Measurements from ENCODE around the gene TMEM151A. TPM values are rescaled to one million over a fixed set of nuclear protein-coding genes. Genes with fewer than 3 reads are reported as not detected.

The TMEM151A gene
- total and polyA plus RNA-seq, 8 donors = 0.46 to 19.6 (median 2.8) TPM; not detected in 2

- Histone ChIP-seq H3K36me3 (peaks cover 10 to 32% (median 24%) of the 10 kb centered on the region in 4 donors), H3K9me3 (no peaks in the 10 kb centered on the region), H3K27ac (no peak overlapping the region), H3K4me3 (no peak overlapping the region), H3K27me3 (no peaks in the 10 kb centered on the region), H3K4me1 (peaks cover 30 to 62% (median 44%) of the 10 kb centered on the region in 4 donors)
- intact Hi-C loops (cut with DNase I; ENCODE audit: low total_unique reads) = no loop called here
- WGBS, 5 donors = 76 to 90% (median 82%) methylated on average over 13 of the region's 13 CpGs
- DNase-seq = no peak
- TF ChIP-seq POLR2A (IDR thresholded peaks at IDR 0.05) (no peak), EP300 (IDR thresholded peaks at IDR 0.05) (no peak), POLR2AphosphoS5 (IDR thresholded peaks at IDR 0.05) (no peak), CTCF (IDR thresholded peaks at IDR 0.05) (no peak)
Observed at GRCh38 chr11:66285250-66285947, 6.3 kb upstream of the TMEM151A start.

GRCh38 chr11:66286699-66287098 is 5.0 kb upstream of the TMEM151A start:
- no peak overlapping the region for H3K4me3 ChIP-seq
- H3K9me3 ChIP-seq = no peaks in the 10 kb centered on the region
- peaks cover 30 to 65% (median 52%) of the 10 kb centered on the region in 4 donors for H3K4me1 ChIP-seq
- 75 to 90% (median 82%) methylated on average over 5 of the region's 5 CpGs for WGBS, 5 donors
- intact Hi-C loops (cut with DNase I; ENCODE audit: low total_unique reads) = no loop called here
- H3K27ac ChIP-seq = no peak overlapping the region
- peaks cover 0 to 11% (median 6%) of the 10 kb centered on the region in 3 donors for H3K27me3 ChIP-seq
- TF ChIP-seq CTCF (IDR thresholded peaks at IDR 0.05) = no peak
- TF ChIP-seq POLR2A (IDR thresholded peaks at IDR 0.05) = no peak
- no peak for TF ChIP-seq POLR2AphosphoS5 (IDR thresholded peaks at IDR 0.05)
- no peak for TF ChIP-seq EP300 (IDR thresholded peaks at IDR 0.05)
- no peak for DNase-seq
- peaks cover 10 to 32% (median 24%) of the 10 kb centered on the region in 4 donors for H3K36me3 ChIP-seq

GRCh38 chr11:66287211-66287888 is 4.3 kb upstream of the TMEM151A start:
- Histone ChIP-seq H3K27ac (peak overlapping the region in 1 of 5 donors; percentile 98), H3K36me3 (peaks cover 10 to 32% (median 24%) of the 10 kb centered on the region in 4 donors), H3K27me3 (peaks cover 0 to 17% (median 11%) of the 10 kb centered on the region in 3 donors), H3K4me3 (peak overlapping the region in 1 of 4 donors; percentile 87), H3K9me3 (no peaks in the 10 kb centered on the region), H3K4me1 (peaks cover 30 to 65% (median 51%) of the 10 kb centered on the region in 4 donors)
- 70 to 80% (median 74%) methylated on average over 9 to 10 of the region's 10 CpGs for WGBS, 5 donors
- TF ChIP-seq POLR2A (IDR thresholded peaks at IDR 0.05) = no peak
- no peak for TF ChIP-seq CTCF (IDR thresholded peaks at IDR 0.05)
- TF ChIP-seq POLR2AphosphoS5 (IDR thresholded peaks at IDR 0.05) = no peak
- TF ChIP-seq EP300 (IDR thresholded peaks at IDR 0.05) = no peak
- intact Hi-C loops (cut with DNase I; ENCODE audit: low total_unique reads) = no loop called here
- DNase-seq = no peak

GRCh38 chr11:66287889-66288670 is 3.6 kb upstream of the TMEM151A start:
- peak in 1 of 2 donors; percentile 33 for DNase-seq
- intact Hi-C loops (cut with DNase I; ENCODE audit: low total_unique reads) = no loop called here

More at GRCh38 chr11:66287889-66288670, 3.6 kb upstream of the TMEM151A start:
- peak overlapping the region; percentile 92 to 98 (median 97) for H3K27ac ChIP-seq
- peak overlapping the region; percentile 60 to 97 (median 80) for H3K4me3 ChIP-seq
- peaks cover 0 to 25% (median 19%) of the 10 kb centered on the region in 3 donors for H3K27me3 ChIP-seq
- H3K4me1 ChIP-seq = peaks cover 25 to 65% (median 50%) of the 10 kb centered on the region in 4 donors
- TF ChIP-seq POLR2AphosphoS5 (IDR thresholded peaks at IDR 0.05) = no peak
- H3K36me3 ChIP-seq = peaks cover 10 to 32% (median 24%) of the 10 kb centered on the region in 4 donors
- no peaks in the 10 kb centered on the region for H3K9me3 ChIP-seq
- 29 to 43% (median 40%) methylated on average over 20 of the region's 20 CpGs for WGBS, 5 donors
